HepG2 (cell line): ENCODE measurements around the gene TNFRSF18. TPM values are rescaled to one million over a fixed set of nuclear protein-coding genes. Genes with fewer than 3 reads are reported as not detected.

ENCODE experiments used
- ATAC-seq: fragments of 200-7000 bp; cut with Tn5 transposase; 3 replicates; pipeline ENCODE4 v1.9.1; 2020; ENCODE audit warnings: mild to moderate bottlenecking, moderate library complexity
- BruUV-seq: library from RNA; stranded (reverse); fragments of 400-500 nt; replicated peaks from 2 replicates; lab custom pipeline; 2021; lab: Mats Ljungman, UMichigan
- CTCF ChIA-PET: fragments of 300-600 bp; formaldehyde crosslinking; extraction: SDS; loops from one replicate; lab custom pipeline; 2021; ENCODE audit warnings: low total read pairs, inconsistent platforms, low intra/inter-chr PET ratio; lab: Yijun Ruan, JAX
- POLR2A ChIA-PET: fragments of 350-600 bp; sonication (Branson Sonifier 250); formaldehyde crosslinking; loops from one replicate; lab custom pipeline; 2020; ENCODE audit warnings: antibody characterized with exemption, inconsistent platforms; lab: Yijun Ruan, JAX
- DNase-seq: peaks from one replicate; pipeline ENCODE4 v3.0.0-alpha.2; 2015; ENCODE audit warnings: low spot score
- FAIRE-seq: peaks from 3 replicates; lab custom pipeline; 2011; peaks lifted over from hg19 to GRCh38; lab: Jason Lieb, UNC
- H2AFZ ChIP-seq: one replicate; pipeline ENCODE4 v1.6.1; 2011; ENCODE audit warnings: low read length, inconsistent platforms
- H3K27ac ChIP-seq: fragments of 300-600 bp; 3 replicates; pipeline ENCODE4 v1.8.0; 2011; ENCODE audit warnings: mixed run types, mild to moderate bottlenecking, mixed read lengths, low read length, inconsistent platforms; ENCODE audit not compliant: insufficient read depth; ENCODE audit errors: extremely low read length
- H3K27me3 ChIP-seq, 2 experiments: fragments of 200-600 bp in 1 of 2; 2 replicates in 1 of 2; 3 replicates in 1 of 2; pipeline versions ENCODE4 v1.6.0 to v1.8.0; 2011; ENCODE audit warnings: low read length in 2 of 2, mild to moderate bottlenecking in 2 of 2, moderate library complexity in 2 of 2, inconsistent platforms in 1 of 2; ENCODE audit not compliant: insufficient read depth in 2 of 2, control insufficient read depth in 1 of 2
- H3K36me3 ChIP-seq, 2 experiments: fragments of 200-600 bp in 1 of 2; replicated peaks in 1 of 2; 2 replicates in 1 of 2; 3 replicates in 1 of 2; pipeline versions ENCODE4 v1.5.1 to v1.8.0; 2011; ENCODE audit warnings: low read length in 2 of 2, inconsistent platforms in 1 of 2; ENCODE audit not compliant: insufficient read depth in 2 of 2, control insufficient read depth in 1 of 2
- H3K4me1 ChIP-seq: 2 replicates; pipeline ENCODE4 v1.5.1; 2012; ENCODE audit warnings: low read length, inconsistent platforms; ENCODE audit not compliant: insufficient read depth
- H3K4me2 ChIP-seq: 2 replicates; pipeline ENCODE4 v1.6.0; 2011; ENCODE audit warnings: low read depth, low read length, inconsistent platforms
- H3K4me3 ChIP-seq, 3 experiments: fragments of 200-600 bp in 1 of 3; sonication (generic), shearing (Covaris generic) in 1 of 3; replicated peaks in 1 of 3; 2 replicates each; pipeline ENCODE4 v1.5.1; 2011 to 2016; ENCODE audit warnings: low read length in 3 of 3, inconsistent platforms in 2 of 3, low read depth in 2 of 3, mild to moderate bottlenecking in 2 of 3, control low read depth in 1 of 3, mixed read lengths in 1 of 3; ENCODE audit not compliant: insufficient read depth in 1 of 3
- H3K79me2 ChIP-seq: one replicate; pipeline ENCODE4 v1.6.1; 2011; ENCODE audit warnings: low read length, inconsistent platforms; ENCODE audit not compliant: insufficient read depth
- H3K9ac ChIP-seq: 2 replicates; pipeline ENCODE4 v1.6.0; 2011; ENCODE audit warnings: mild to moderate bottlenecking, low read depth, low read length, inconsistent platforms; ENCODE audit not compliant: insufficient read depth
- H3K9me3 ChIP-seq: 2 replicates; pipeline ENCODE4 v1.5.1; 2012; ENCODE audit warnings: mild to moderate bottlenecking, low read length
- H4K20me1 ChIP-seq: 2 replicates; pipeline ENCODE4 v1.6.0; 2011; ENCODE audit warnings: inconsistent platforms, mild to moderate bottlenecking, low read length, moderate library complexity; ENCODE audit not compliant: insufficient read depth
- MED13 ChIP-seq: sonication (generic); formaldehyde crosslinking; IDR thresholded peaks from 2 replicates; pipeline ENCODE4 v1.5.0; 2020; ENCODE audit warnings: missing genetic modification reagents
- PHB2 ChIP-seq: fragments of 450-650 bp; IDR thresholded peaks from 2 replicates; pipeline ENCODE4 v1.6.1; 2018; ENCODE audit not compliant: partially characterized antibody
- RFX1 ChIP-seq: fragments of 450-650 bp; IDR thresholded peaks from 2 replicates; pipeline ENCODE4 v1.6.1; 2017
- ZNF121 ChIP-seq: sonication (generic); formaldehyde crosslinking; IDR thresholded peaks from 2 replicates; pipeline ENCODE4 v1.5.0; 2020; ENCODE audit warnings: mild to moderate bottlenecking, missing genetic modification reagents
- ZNF644 ChIP-seq: IDR thresholded peaks from 2 replicates; pipeline ENCODE4 v1.6.1; 2016; ENCODE audit warnings: low read depth
- ZNF687 ChIP-seq: sonication (generic); formaldehyde crosslinking; IDR thresholded peaks from 2 replicates; pipeline ENCODE4 v1.5.1; 2020; ENCODE audit warnings: mild to moderate bottlenecking, missing genetic modification reagents, moderate library complexity
- WGBS: methylation state at CpG from one replicate; pipeline ENCODE4 v1.1.6; 2017; ENCODE audit warnings: low lambda C conversion rate; 5-methylcytosine and 5-hydroxymethylcytosine counted together
- in situ Hi-C: cut with HindIII; loops from 2 replicates; pipeline ENCODE4 v1.10.0; 2017; ENCODE audit warnings: low pct_unique_long_range_greater_than_20kb; ENCODE audit not compliant: extremely low pct_ligation_motif_present
- intact Hi-C: fragments of 100-400 bp; cut with micrococcal nuclease; formaldehyde crosslinking; loops from one replicate; pipeline ENCODE4 v1.10.0; 2022; ENCODE audit not compliant: unreplicated experiment
- polyA plus RNA-seq, 8 experiments: library from polyadenylated mRNA; depleted of rRNA in 3 of 8; stranded (reverse) in 7 of 8; unstranded in 1 of 8; fragments of >200 nt; fragmentation: Illumina TruSeq in 4 of 8; extraction: Trizol in 4 of 8; gene quantifications; 2 replicates each; pipeline versions ENCODE4 v1.2.1 to v1.2.3, GENCODE V29; 2011 to 2016; ENCODE audit warnings: low read depth in 4 of 8, missing spikeins in 1 of 8, mixed read lengths in 1 of 8; ENCODE audit not compliant: insufficient read depth in 1 of 8
- total RNA-seq, 5 experiments: library from RNA; depleted of rRNA; stranded (reverse); fragments of >200 nt; fragmentation: Illumina TruSeq; extraction: Trizol; gene quantifications; 2 replicates each; pipeline ENCODE4 v1.2.3, GENCODE V29; 2016; ENCODE audit warnings: low read depth in 1 of 5

The TNFRSF18 gene
- total and polyA plus RNA-seq, 2 of the 13 experiments (the other 11 are each of a cell fraction or from before 2014, with no cell fraction given) = not detected

- Histone ChIP-seq H3K4me1 (no peaks in the 10 kb centered on the region), H3K4me3 (no peak overlapping the region), H3K36me3 (peaks cover 7 to 15% of the 10 kb centered on the region in 2 experiments; a peak in 4 of 5 replicates), H3K27ac (no peak overlapping the region), H3K9ac (no peak overlapping the region), H4K20me1 (no peaks in the 10 kb centered on the region), H3K79me2 (no peaks in the 10 kb centered on the region), H2AFZ (no peak overlapping the region), H3K27me3 (no peaks in the 10 kb centered on the region), H3K9me3 (no peaks in the 10 kb centered on the region), H3K4me2 (no peak overlapping the region)
- DNase-seq = no peak
- in situ Hi-C loops = no loop called here
- TF ChIP-seq PHB2 (no peak), ZNF121 (peak; percentile 91)
- ChIA-PET CTCF (no interaction called here), POLR2A (no interaction called here)
- ATAC-seq = no peak
- BruUV-seq = no TSS peak
- no peak for FAIRE-seq
- intact Hi-C loops = loop anchor here (5.0 kb wide), 1 partner anchor 131 kb away; no protein-coding TSS in a partner anchor
- WGBS = 93% methylated on average over 6 of the region's 12 CpGs
These were observed 46.9 kb upstream of the TNFRSF18 start for GRCh38 chr1:1253314-1253713.

DNA sequence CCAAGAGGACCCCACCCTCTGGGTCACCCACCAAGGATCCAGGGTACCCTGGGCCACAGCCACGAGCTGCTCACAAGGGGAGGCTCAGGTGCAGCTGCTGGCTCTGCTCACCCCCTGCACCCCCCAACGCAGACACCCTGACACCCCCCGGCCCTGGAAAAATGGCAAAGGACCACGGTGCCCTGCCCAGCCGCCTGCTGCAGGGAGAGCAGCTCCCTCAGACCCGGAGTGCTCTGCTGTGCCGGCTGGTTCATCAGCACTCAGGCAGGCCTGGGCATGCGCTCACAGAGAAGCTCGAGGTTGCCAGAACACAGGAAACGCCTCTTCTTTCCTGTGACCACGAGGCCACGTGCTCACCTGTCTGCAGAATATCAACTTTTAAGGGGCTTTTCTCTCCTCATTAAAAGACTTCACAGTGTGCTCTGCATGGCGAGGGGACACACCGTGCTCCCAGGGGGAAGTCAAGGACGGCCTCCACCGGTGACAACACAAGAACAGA lies 44.4 kb upstream of the TNFRSF18 start:
- intact Hi-C loops (loop anchor here (5.0 kb wide), 1 partner anchor 129 kb away; no protein-coding TSS in a partner anchor), in situ Hi-C loops (no loop called here)
- CTCF ChIA-PET = interaction anchor here (0.7 kb wide), 2 partner anchors 126 to 129 kb away, joined by 3 to 8 read pairs; no protein-coding TSS in a partner anchor
- Histone ChIP-seq H3K36me3 (peaks cover 6 to 7% of the 10 kb centered on the region in 2 experiments; a peak in 3 of 5 replicates), H3K27me3 (no peaks in the 10 kb centered on the region), H2AFZ (no peak overlapping the region), H3K9ac (no peak overlapping the region), H3K4me3 (no peak overlapping the region), H3K9me3 (no peaks in the 10 kb centered on the region), H3K27ac (no peak overlapping the region), H3K4me1 (no peaks in the 10 kb centered on the region), H3K4me2 (no peak overlapping the region), H4K20me1 (no peaks in the 10 kb centered on the region), H3K79me2 (no peaks in the 10 kb centered on the region)
- no peak for FAIRE-seq
- ATAC-seq = peak; percentile 8; the same call in 1 of the 3 replicates
- WGBS = 97% methylated on average over 8 of the region's 16 CpGs
- BruUV-seq = no TSS peak
- POLR2A ChIA-PET = interaction anchor here (1.3 to 1.6 kb wide), 3 partner anchors 11 to 129 kb away, joined by 3 to 6 read pairs (median 4); no protein-coding TSS in a partner anchor
- no peak for DNase-seq
- TF ChIP-seq ZNF644 (CRISPR knock-in tag) (no peak), ZNF687 (CRISPR knock-in tag) (peak; percentile 13; the same call in 1 of the 2 replicates), MED13 (CRISPR knock-in tag) (no peak), RFX1 (no peak)
